ENCODE measurements around the gene MMP3.

The MMP3 gene

DNA sequence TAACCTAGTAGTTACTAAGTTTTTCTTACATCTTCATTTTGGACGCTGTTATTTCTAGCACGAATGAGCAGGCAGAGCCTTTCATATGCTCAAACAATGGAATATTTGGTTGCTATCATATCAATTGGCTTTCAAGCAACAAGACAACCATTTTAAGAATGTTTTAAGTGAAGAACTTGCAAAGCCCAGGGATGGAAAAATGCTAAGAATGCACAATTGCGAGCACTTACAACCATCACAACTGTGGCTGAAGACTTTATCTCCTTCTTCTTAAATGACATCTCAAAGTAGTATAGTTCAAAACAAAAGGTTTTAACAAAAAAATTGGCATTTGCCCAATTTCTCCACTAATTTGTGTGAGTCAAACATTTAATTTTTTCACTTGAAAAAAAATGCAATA is 37.1 kb downstream of the MMP3 start:
- Histone ChIP-seq H3K36me3 (ENCODE audit: insufficient read depth, low read length) (no peaks in the 10 kb centered on the region), H3K4me1 (ENCODE audit: insufficient read depth, low read length) (no peaks in the 10 kb centered on the region), H3K27me3 (ENCODE audit: control insufficient read depth in 1 of 2, insufficient read depth in 2 of 2, low read length in 2 of 2) (no peaks in the 10 kb centered on the region), H3K27ac (ENCODE audit: low read depth, low read length) (no peak overlapping the region), H3K4me3 (ENCODE audit: low read depth in 1 of 2, low read length in 2 of 2) (no peak overlapping the region), H3K9me3 (ENCODE audit: low read length) (no peaks in the 10 kb centered on the region), H3K9ac (ENCODE audit: low read length) (no peak overlapping the region)

GRCh38 chr11:102802341-102802740 is 41.1 kb downstream of the MMP3 start:
- H3K9ac ChIP-seq (ENCODE audit: low read length) = no peak overlapping the region
- no peaks in the 10 kb centered on the region for H3K9me3 ChIP-seq (ENCODE audit: low read length)
- H3K36me3 ChIP-seq (ENCODE audit: insufficient read depth, low read length) = no peaks in the 10 kb centered on the region
- H3K4me1 ChIP-seq (ENCODE audit: insufficient read depth, low read length) = no peaks in the 10 kb centered on the region
- no peak overlapping the region for H3K27ac ChIP-seq (ENCODE audit: low read depth, low read length)
- no peaks in the 10 kb centered on the region for H3K27me3 ChIP-seq (ENCODE audit: control insufficient read depth in 1 of 2, insufficient read depth in 2 of 2, low read length in 2 of 2)
- no peak overlapping the region for H3K4me3 ChIP-seq (ENCODE audit: low read depth in 1 of 2, low read length in 2 of 2)

DNA sequence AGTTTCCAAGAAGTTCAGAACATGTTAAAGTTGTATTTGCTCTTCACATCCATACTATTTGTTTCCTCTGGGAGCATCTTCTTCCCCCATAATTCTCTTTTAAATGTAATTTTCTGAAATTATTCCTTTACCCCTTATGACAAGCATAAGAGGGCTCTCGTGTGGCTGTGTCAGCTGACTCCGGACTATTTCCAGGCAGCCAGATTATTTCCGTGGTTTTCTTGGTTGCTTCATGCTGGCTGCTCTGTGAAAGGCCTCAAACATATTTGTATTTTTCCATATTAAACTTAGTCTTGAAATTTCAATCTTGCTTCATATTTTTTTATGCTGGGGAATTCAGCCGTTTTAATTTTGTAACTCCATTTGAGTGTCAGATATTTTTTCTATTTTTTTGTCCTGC is 42.6 kb downstream of the MMP3 start:
- Histone ChIP-seq H3K9ac (ENCODE audit: low read length) (no peak overlapping the region), H3K27me3 (ENCODE audit: control insufficient read depth in 1 of 2, insufficient read depth in 2 of 2, low read length in 2 of 2) (no peaks in the 10 kb centered on the region), H3K36me3 (ENCODE audit: insufficient read depth, low read length) (no peaks in the 10 kb centered on the region), H3K4me3 (ENCODE audit: low read depth in 1 of 2, low read length in 2 of 2) (no peak overlapping the region), H3K4me1 (ENCODE audit: insufficient read depth, low read length) (no peaks in the 10 kb centered on the region), H3K27ac (ENCODE audit: low read depth, low read length) (no peak overlapping the region), H3K9me3 (ENCODE audit: low read length) (no peaks in the 10 kb centered on the region)

DNA sequence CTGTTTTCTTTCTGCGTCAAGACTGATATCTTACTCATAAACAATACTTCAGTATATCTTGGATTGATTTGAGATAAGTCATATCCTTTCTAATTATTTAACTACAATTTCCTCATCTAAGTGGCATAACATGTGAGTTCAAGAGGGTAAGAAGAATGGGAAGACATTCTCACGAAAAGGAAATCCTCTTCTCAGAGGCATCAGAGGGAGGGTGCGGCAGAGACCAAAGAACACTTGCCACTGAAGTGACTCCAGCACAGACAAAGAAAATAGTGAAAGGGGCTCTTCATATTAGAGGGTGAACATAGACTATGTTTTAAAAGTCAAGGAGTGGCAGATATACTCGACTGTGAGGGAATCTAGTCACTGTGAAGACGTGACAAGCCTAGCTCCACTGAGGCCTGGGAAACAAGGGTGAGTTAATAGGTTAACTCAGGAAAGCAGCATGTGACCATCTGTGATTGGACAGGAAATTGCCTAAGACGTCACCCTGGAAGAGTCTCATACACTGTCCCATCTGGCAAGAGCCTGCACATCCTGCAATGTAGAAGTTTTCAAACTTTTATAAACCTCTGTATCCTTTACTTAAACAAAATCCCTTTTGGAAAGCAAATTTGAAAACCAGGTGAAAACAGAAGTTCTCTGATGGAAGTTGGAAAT is 43.6 kb downstream of the MMP3 start:
- Histone ChIP-seq H3K36me3 (ENCODE audit: insufficient read depth, low read length) (no peaks in the 10 kb centered on the region), H3K9me3 (ENCODE audit: low read length) (no peaks in the 10 kb centered on the region)

DNA sequence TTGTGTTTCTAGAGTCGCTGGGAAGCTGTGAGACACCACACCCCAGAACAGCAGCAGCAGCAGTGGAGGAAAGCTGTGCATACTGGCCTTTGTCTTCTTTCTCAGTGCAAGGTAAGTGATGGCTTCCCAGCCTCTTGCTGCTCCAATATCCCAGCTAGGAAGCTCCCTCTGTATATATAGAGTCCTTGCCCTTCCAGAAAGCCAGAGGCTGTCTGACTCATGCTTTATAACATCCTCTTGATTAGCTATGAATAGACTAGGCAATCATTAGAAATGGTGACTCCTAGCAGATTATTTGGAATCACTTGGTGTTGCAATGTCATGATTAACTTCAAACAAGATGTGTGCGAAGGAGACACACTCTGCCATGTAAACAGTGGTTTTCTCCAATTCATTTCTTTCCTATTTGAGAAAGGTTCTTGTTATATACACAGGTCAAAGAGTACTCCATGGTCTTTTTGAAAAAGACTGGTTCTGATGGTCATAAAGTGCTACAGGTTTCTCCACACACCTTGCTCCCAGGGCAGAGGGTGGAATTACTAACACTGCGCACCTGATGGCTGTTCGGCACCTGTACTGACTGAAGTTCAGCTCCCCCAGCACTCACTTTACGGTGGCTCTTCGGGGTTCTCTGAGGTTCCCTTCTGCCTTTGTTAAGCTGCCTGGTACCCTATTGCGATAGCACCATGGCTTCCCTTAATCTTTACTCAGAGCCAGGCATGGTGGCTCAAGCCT is 45.2 kb downstream of the MMP3 start, which contains the start of gene MMP1:
TSS of gene MMP1 (minus strand) at position 149 of the 735 bp plus-strand sequence. CDS start at position 81, 68 bp downstream.
- no peaks in the 10 kb centered on the region for H3K4me1 ChIP-seq (ENCODE audit: insufficient read depth, low read length)
- no peak within 1 kb of the TSS for H3K9ac ChIP-seq (ENCODE audit: low read length)
- H3K4me3 ChIP-seq (ENCODE audit: low read depth in 1 of 2, low read length in 2 of 2) = no peak within 1 kb of the TSS
- no peaks in the 10 kb centered on the region for H3K9me3 ChIP-seq (ENCODE audit: low read length)
- H3K27me3 ChIP-seq (ENCODE audit: control insufficient read depth in 1 of 2, insufficient read depth in 2 of 2, low read length in 2 of 2) = no peaks in the 10 kb centered on the region
- H3K27ac ChIP-seq (ENCODE audit: low read depth, low read length) = no peak within 1 kb of the TSS
- no peaks in the 10 kb centered on the region for H3K36me3 ChIP-seq (ENCODE audit: insufficient read depth, low read length)

More for the DNA sequence above, 43.6 kb downstream of the MMP3 start:
- Histone ChIP-seq H3K4me1 (ENCODE audit: insufficient read depth, low read length) (no peaks in the 10 kb centered on the region), H3K4me3 (ENCODE audit: low read depth in 1 of 2, low read length in 2 of 2) (no peak overlapping the region), H3K9ac (ENCODE audit: low read length) (no peak overlapping the region), H3K27ac (ENCODE audit: low read depth, low read length) (no peak overlapping the region), H3K27me3 (ENCODE audit: control insufficient read depth in 1 of 2, insufficient read depth in 2 of 2, low read length in 2 of 2) (no peaks in the 10 kb centered on the region)

GRCh38 chr11:102794382-102794781 is 49.0 kb downstream of the MMP3 start:
- Histone ChIP-seq H3K4me1 (ENCODE audit: insufficient read depth, low read length) (no peaks in the 10 kb centered on the region), H3K36me3 (ENCODE audit: insufficient read depth, low read length) (no peaks in the 10 kb centered on the region), H3K27me3 (ENCODE audit: control insufficient read depth in 1 of 2, insufficient read depth in 2 of 2, low read length in 2 of 2) (no peaks in the 10 kb centered on the region), H3K9ac (ENCODE audit: low read length) (no peak overlapping the region), H3K4me3 (ENCODE audit: low read depth in 1 of 2, low read length in 2 of 2) (no peak overlapping the region), H3K9me3 (ENCODE audit: low read length) (no peaks in the 10 kb centered on the region), H3K27ac (ENCODE audit: low read depth, low read length) (no peak overlapping the region)

GRCh38 chr11:102793677-102794290 is 49.6 kb downstream of the MMP3 start:
- no peak overlapping the region for H3K4me3 ChIP-seq (ENCODE audit: low read depth in 1 of 2, low read length in 2 of 2)
- no peaks in the 10 kb centered on the region for H3K27me3 ChIP-seq (ENCODE audit: control insufficient read depth in 1 of 2, insufficient read depth in 2 of 2, low read length in 2 of 2)
- H3K36me3 ChIP-seq (ENCODE audit: insufficient read depth, low read length) = no peaks in the 10 kb centered on the region
- no peak overlapping the region for H3K9ac ChIP-seq (ENCODE audit: low read length)
- H3K4me1 ChIP-seq (ENCODE audit: insufficient read depth, low read length) = no peaks in the 10 kb centered on the region
- H3K9me3 ChIP-seq (ENCODE audit: low read length) = no peaks in the 10 kb centered on the region
- H3K27ac ChIP-seq (ENCODE audit: low read depth, low read length) = no peak overlapping the region

GRCh38 chr11:102792604-102793003 is 50.8 kb downstream of the MMP3 start:
- no peaks in the 10 kb centered on the region for H3K27me3 ChIP-seq (ENCODE audit: control insufficient read depth in 1 of 2, insufficient read depth in 2 of 2, low read length in 2 of 2)
- H3K27ac ChIP-seq (ENCODE audit: low read depth, low read length) = no peak overlapping the region
- H3K4me3 ChIP-seq (ENCODE audit: low read depth in 1 of 2, low read length in 2 of 2) = no peak overlapping the region
- no peaks in the 10 kb centered on the region for H3K4me1 ChIP-seq (ENCODE audit: insufficient read depth, low read length)
- H3K9ac ChIP-seq (ENCODE audit: low read length) = no peak overlapping the region
- no peaks in the 10 kb centered on the region for H3K36me3 ChIP-seq (ENCODE audit: insufficient read depth, low read length)
- no peaks in the 10 kb centered on the region for H3K9me3 ChIP-seq (ENCODE audit: low read length)

GRCh38 chr11:102791271-102792036 is 52.0 kb downstream of the MMP3 start:
- Histone ChIP-seq H3K4me1 (ENCODE audit: insufficient read depth, low read length) (no peaks in the 10 kb centered on the region), H3K27me3 (ENCODE audit: control insufficient read depth in 1 of 2, insufficient read depth in 2 of 2, low read length in 2 of 2) (no peaks in the 10 kb centered on the region), H3K36me3 (ENCODE audit: insufficient read depth, low read length) (no peaks in the 10 kb centered on the region), H3K27ac (ENCODE audit: low read depth, low read length) (no peak overlapping the region), H3K9me3 (ENCODE audit: low read length) (no peaks in the 10 kb centered on the region), H3K9ac (ENCODE audit: low read length) (no peak overlapping the region), H3K4me3 (ENCODE audit: low read depth in 1 of 2, low read length in 2 of 2) (no peak overlapping the region)

GRCh38 chr11:102788334-102788995 is 54.9 kb downstream of the MMP3 start:
- no peaks in the 10 kb centered on the region for H3K27me3 ChIP-seq (ENCODE audit: control insufficient read depth in 1 of 2, insufficient read depth in 2 of 2, low read length in 2 of 2)
- no peak overlapping the region for H3K4me3 ChIP-seq (ENCODE audit: low read depth in 1 of 2, low read length in 2 of 2)
- H3K9ac ChIP-seq (ENCODE audit: low read length) = no peak overlapping the region
- H3K36me3 ChIP-seq (ENCODE audit: insufficient read depth, low read length) = no peaks in the 10 kb centered on the region
- H3K4me1 ChIP-seq (ENCODE audit: insufficient read depth, low read length) = no peaks in the 10 kb centered on the region
- no peaks in the 10 kb centered on the region for H3K9me3 ChIP-seq (ENCODE audit: low read length)
- H3K27ac ChIP-seq (ENCODE audit: low read depth, low read length) = no peak overlapping the region

All from muscle layer of colon (tissue), 2 donors.